ENCODE data around the gene KLHL25.

KLHL25 gene

DNA sequence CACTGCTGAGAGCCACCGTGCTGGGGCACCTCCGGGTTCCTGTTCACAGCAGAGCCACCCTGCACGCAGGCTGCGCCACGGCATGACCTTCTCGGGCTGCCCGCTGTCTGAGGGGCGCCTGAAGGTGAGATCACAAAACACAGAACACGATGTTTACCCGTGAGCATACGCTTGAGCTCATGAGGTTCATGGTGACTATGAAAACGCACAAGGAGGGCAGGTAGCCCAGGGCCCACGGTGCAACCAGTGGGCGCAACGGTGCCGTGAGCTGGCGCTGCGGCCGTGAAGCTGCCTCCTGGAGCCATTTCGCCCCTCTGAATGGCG lies 36.1 kb downstream of the KLHL25 start:
- in situ Hi-C loops (cut with MboI; ENCODE audit: low pct_unique_long_range_greater_than_20kb, low sequenced_read_pairs, unreplicated experiment) = no loop called here
- no peak for DNase-seq (ENCODE audit: low spot score)
- TF ChIP-seq, protein P1, sequence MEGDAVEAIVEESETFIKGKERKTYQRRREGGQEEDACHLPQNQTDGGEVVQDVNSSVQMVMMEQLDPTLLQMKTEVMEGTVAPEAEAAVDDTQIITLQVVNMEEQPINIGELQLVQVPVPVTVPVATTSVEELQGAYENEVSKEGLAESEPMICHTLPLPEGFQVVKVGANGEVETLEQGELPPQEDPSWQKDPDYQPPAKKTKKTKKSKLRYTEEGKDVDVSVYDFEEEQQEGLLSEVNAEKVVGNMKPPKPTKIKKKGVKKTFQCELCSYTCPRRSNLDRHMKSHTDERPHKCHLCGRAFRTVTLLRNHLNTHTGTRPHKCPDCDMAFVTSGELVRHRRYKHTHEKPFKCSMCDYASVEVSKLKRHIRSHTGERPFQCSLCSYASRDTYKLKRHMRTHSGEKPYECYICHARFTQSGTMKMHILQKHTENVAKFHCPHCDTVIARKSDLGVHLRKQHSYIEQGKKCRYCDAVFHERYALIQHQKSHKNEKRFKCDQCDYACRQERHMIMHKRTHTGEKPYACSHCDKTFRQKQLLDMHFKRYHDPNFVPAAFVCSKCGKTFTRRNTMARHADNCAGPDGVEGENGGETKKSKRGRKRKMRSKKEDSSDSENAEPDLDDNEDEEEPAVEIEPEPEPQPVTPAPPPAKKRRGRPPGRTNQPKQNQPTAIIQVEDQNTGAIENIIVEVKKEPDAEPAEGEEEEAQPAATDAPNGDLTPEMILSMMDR (IDR thresholded peaks at IDR 0.05; ENCODE audit: extremely low read depth, insufficient read depth, missing control alignments) = no peak

DNA sequence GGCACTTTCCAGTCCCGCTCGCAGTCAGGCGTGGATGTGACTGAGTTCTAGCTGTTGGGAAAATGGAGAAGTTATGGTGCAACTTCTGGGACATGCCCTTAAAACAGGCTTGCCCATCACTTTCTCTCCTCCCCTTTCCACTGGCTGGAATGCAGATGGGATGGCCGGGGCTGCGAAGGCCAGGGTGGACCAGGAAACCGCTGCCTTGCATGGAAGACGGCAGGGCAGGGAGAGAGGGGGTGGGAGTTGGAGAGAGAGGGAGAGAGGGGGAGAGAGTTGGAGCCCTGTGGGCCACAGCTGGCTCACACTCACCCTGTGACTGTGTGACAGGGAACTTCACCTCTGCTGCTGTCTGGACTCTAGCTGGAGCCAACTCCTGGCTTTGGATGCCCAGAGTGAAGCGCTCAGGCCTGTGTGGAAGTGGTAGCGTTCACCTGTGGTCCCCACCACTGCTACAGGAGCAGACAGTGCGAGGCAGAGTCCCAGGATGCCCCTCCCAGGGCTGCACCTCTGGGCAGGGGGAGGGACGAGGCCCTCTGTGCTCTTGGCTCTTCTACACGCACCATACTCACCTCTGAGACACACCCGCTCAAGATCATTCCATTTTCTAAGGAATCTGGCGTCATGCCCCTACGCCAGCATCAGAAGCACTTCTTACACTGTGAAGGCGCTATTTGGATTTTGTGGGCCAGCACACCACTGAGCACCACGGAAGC lies 36.6 kb downstream of the KLHL25 start:
- in situ Hi-C loops (cut with MboI; ENCODE audit: low pct_unique_long_range_greater_than_20kb, low sequenced_read_pairs, unreplicated experiment) = no loop called here
- TF ChIP-seq, protein P1 (IDR thresholded peaks at IDR 0.05; ENCODE audit: extremely low read depth, insufficient read depth, missing control alignments) = no peak
- no peak for DNase-seq (ENCODE audit: low spot score)

DNA sequence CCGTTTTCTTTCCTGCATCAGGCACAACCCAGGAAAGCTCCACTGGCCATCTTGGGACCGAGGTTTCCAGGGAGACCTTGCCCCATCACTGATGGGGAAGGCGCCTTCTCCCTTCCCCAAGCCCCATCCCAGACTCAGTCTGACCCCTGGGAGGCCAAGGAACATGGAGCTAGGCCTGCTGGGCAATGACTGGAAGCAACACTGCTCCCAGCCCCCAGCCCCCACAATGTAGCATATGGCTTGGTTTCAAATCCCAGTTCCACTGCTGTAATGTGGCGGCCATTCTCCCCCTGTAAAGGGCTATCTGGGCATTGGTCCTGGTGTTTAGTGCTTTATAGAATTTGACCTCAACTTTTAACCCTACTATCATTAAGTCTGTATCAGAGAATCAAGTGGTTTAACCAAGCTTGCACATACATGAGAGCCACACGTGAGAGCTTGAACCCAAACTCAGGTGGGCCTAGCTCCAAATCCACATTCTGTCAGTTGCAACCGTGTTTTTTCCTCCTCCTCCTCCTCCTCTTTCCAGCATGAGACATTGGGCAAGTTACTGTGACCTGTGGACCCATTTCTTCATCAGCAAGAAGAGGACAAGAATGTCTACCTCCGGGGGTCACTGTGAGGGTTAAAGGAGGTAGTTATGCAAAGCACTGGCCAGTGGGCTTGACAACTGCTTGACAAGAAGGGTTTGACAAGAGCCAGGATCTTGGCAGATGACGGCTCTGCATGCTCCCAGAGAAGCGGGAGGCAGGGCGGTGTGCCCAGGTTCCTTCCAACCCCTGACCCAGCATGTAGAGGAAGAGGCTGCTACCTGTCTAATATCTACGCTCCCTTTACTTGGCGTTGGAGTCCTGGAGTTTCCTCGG lies 37.4 kb downstream of the KLHL25 start:
- TF ChIP-seq, protein P1 (IDR thresholded peaks at IDR 0.05; ENCODE audit: extremely low read depth, insufficient read depth, missing control alignments) = no peak
- no peak for DNase-seq (ENCODE audit: low spot score)
- in situ Hi-C loops (cut with MboI; ENCODE audit: low pct_unique_long_range_greater_than_20kb, low sequenced_read_pairs, unreplicated experiment) = no loop called here

DNA sequence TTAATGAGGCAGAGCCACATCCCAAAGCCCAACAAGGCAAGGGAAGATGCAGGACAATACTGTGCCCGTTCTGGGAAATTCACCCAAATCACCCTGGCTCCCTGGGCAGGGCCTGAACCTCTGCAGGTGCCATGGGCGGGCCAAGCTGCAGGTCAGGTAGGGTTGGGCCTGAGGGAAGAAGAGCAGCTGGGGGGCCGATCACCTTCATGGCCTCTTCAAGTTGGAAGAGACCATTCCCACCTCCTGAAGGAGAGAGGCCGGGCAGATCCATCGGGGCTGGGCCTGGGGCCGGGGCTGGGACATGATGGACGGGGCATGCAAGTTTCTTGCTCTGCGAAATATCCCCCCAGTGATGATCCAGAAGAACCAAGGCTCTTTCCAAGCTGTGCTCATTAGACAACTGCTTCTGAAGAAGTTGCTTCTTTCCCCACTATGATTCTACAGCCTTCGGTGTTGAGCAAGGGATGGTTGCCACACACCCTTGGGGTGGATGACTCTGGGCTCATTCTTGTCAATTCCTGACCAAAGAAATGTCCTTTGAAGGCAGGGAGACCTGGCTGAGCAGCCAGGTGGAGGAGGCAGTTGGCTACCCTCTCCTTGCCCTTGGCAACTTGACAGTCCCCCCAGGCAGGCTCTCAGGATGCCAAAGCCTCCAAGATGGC lies 38.2 kb downstream of the KLHL25 start:
- DNase-seq (ENCODE audit: low spot score) = no peak
- TF ChIP-seq, protein P1 (IDR thresholded peaks at IDR 0.05; ENCODE audit: extremely low read depth, insufficient read depth, missing control alignments) = no peak

DNA sequence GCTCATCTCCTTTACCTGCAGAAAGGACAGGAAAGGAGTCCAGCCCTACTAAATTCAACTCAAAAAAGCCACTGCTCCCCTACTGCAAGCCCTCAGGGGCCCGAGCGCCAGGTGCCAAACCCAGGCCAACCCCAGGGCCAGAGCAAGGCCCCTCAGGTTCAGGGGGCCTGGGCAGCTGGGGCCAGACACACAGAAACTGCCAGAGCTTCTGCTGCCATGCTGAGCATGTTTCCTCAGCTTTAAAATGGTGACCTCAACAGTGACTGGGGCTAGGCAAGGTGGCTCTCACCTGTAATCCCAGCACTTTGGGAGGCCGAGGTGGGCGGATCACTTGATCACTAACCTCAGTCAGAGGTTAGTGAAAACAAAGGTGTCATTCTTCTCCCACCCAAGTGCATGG lies 38.8 kb downstream of the KLHL25 start:
- DNase-seq (ENCODE audit: low spot score) = no peak
- TF ChIP-seq, protein P1 (IDR thresholded peaks at IDR 0.05; ENCODE audit: extremely low read depth, insufficient read depth, missing control alignments) = no peak
- in situ Hi-C loops (cut with MboI; ENCODE audit: low pct_unique_long_range_greater_than_20kb, low sequenced_read_pairs, unreplicated experiment) = no loop called here

More for the DNA sequence above, 38.2 kb downstream of the KLHL25 start:
- in situ Hi-C loops (cut with MboI; ENCODE audit: low pct_unique_long_range_greater_than_20kb, low sequenced_read_pairs, unreplicated experiment) = no loop called here

DNA sequence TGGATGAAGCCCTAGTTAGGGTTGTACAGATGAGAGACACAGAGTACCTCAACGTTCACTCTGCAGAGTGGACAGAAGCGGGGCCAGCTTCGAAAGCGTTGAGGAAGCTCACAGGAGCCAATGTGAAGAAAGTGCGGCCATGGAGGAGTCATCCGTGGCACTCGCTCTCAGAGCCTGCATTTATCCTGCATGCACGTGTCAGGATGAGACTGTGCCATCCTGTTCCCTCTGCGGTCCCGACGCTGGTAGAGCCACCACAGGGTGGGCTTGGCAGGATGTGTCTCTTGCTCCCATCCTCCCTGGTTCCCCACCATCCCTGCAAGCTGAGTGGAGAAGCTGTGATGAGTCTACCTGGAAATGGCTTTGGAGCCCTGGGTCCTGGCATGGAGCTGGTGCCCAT lies 39.3 kb downstream of the KLHL25 start:
- TF ChIP-seq, protein P1 (IDR thresholded peaks at IDR 0.05; ENCODE audit: extremely low read depth, insufficient read depth, missing control alignments) = no peak
- DNase-seq (ENCODE audit: low spot score) = no peak
- in situ Hi-C loops (cut with MboI; ENCODE audit: low pct_unique_long_range_greater_than_20kb, low sequenced_read_pairs, unreplicated experiment) = no loop called here

Measured in GM13977 (cell line).